HuH-7 (cell line): ENCODE data around the gene CACNA2D2.
A peak's percentile ranks its signal among the peaks of the same experiment; 100 is the strongest.

ENCODE experiments used
- DNase-seq: peaks from one replicate; pipeline ENCODE4 v3.0.0; 2011; ENCODE audit warnings: low spot score

Gene CACNA2D2

GRCh38 chr3:50325113-50325480, 178.3 kb downstream of the CACNA2D2 start:
- DNase-seq: no peak

- DNase-seq: peak; percentile 88
Measured at GRCh38 chr3:50324351-50325112, 178.9 kb downstream of the CACNA2D2 start.

GRCh38 chr3:50323614-50324199, 179.7 kb downstream of the CACNA2D2 start:
- DNase-seq: no peak

GRCh38 chr3:50323092-50323600, 180.3 kb downstream of the CACNA2D2 start:
- DNase-seq: no peak

- DNase-seq: no peak
Measured at GRCh38 chr3:50322386-50323091, 180.9 kb downstream of the CACNA2D2 start, which contains the start of gene HYAL2. TSS of gene HYAL2 (minus strand) at chr3:50322745. CDS start at chr3:50320489, 2,256 bp downstream.

GRCh38 chr3:50322115-50322385, 181.4 kb downstream of the CACNA2D2 start:
- DNase-seq: no peak

GRCh38 chr3:50321336-50322114, 181.9 kb downstream of the CACNA2D2 start:
- peak; percentile 91 for DNase-seq

- DNase-seq: peak; percentile 77
Measured at GRCh38 chr3:50320853-50321335, 182.5 kb downstream of the CACNA2D2 start.

GRCh38 chr3:50319894-50320625, 183.4 kb downstream of the CACNA2D2 start:
- DNase-seq: no peak

- no peak for DNase-seq
Measured at GRCh38 chr3:50319181-50319893, 184.1 kb downstream of the CACNA2D2 start.

- DNase-seq: no peak
Measured at GRCh38 chr3:50318615-50319014, 184.8 kb downstream of the CACNA2D2 start.

GRCh38 chr3:50318163-50318562, 185.3 kb downstream of the CACNA2D2 start:
- no peak for DNase-seq

GRCh38 chr3:50317300-50317699, 186.1 kb downstream of the CACNA2D2 start:
- no peak for DNase-seq

- DNase-seq: no peak
Measured at GRCh38 chr3:50316657-50317242, 186.7 kb downstream of the CACNA2D2 start.

- DNase-seq: no peak
Measured at GRCh38 chr3:50314816-50315215, 188.6 kb downstream of the CACNA2D2 start.

GRCh38 chr3:50314342-50314741, 189.1 kb downstream of the CACNA2D2 start:
- DNase-seq: no peak
